Stimulated activated CD4-positive, alpha-beta T cell treated with anti-CD3 and anti-CD28 coated beads, Interleukin-4, amount 100 ng/mL, for 48 hours (primary cell): ENCODE measurements around the gene DTD1.
"Not testable (repeated sequence)": the region's sequence is repeated elsewhere in the genome, so short reads cannot be mapped to it uniquely, and the experiment has no call there.

ENCODE experiments used
- DNase-seq, 2 donors: peaks; one replicate each; pipeline ENCODE4 v3.0.0-alpha.2; 2020; ENCODE audit warnings: low read depth in 2 of 2

The DTD1 gene

DNA sequence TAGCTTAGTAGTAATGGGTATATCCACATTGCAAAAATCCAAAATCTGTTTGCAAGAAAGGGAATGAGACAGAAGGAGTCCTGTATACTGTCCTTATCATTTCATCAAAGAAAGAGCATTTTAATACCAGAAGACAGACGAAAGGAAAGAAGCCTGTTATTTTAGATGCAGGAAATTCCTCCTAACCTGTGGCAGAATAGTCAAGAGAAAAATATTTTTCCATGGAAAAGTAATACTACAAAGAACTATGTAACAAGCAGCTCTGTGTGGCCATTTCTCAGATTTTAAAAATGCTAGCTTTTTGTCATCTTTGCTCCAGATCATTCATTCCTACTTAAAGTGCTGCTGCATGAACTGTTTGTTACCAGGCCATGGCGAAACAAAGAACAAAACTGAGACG, 152.9 kb downstream of the DTD1 start:
- no peak for DNase-seq

DNA sequence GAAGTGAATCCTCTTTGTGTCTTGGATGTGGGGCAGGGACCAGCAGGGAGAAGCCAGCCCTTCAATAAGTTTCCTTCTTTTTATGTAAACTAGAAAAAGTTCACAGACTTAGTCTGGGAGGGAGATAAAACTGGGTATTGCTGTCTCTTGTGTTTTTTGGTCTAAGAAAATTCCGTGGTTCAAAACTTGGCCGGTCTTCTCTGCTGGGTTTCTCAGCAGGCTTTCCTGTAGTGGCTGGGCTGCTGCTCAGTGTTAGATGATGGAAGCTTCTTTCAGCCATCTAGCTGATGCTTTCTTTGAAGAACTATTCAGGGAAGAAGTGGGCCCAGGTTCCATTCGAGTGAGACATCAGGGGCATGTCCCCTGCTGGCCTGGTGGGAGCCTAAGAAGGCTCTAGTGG, 155.0 kb downstream of the DTD1 start:
- DNase-seq, result no peak

GRCh38 chr20:18743665-18744440, 156.0 kb downstream of the DTD1 start:
- no peak for DNase-seq

- DNase-seq, result no peak
Measured at GRCh38 chr20:18747090-18747489, 159.2 kb downstream of the DTD1 start.

DNA sequence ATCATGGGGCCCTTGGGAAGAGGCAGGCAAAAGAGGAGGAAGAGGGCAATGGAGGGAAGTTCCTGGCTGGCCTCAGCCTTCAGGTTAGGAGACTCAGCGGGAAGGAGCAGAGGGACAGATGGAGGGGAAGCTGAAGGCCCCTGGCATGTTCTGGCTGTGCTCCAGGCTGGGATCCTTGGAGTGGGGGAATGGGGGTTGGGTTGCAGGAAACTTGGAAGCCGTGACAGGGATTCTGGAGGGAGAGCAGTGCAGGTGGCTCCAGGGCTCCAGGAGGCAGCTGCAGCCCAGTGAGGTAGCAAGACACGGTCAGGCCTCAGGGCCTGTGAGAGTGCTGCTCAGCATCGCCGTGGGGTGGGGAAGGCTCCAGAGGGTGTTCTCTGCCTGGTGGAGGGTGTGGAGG, 161.1 kb downstream of the DTD1 start:
- DNase-seq, result no peak

DNA sequence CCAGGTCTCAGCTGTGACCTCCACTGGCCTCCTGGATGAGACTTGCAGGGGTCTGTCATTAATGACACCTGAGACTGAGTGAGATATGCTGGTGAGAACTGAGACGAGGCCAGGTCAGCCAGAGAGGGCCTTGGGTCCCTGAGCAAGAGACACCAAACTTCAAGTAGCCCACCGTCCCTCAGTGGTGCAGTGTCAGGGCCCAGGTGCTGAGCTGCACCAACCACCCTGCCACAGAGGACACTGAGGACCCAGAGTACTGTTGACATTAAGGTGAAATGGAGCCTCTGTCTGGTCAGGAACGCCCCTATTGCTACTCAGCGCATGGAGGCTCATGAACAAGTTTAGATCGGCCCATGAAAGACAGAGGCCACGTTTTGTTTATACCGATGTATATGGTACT, 161.7 kb downstream of the DTD1 start:
- DNase-seq, result no peak

- no peak for DNase-seq
Measured at GRCh38 chr20:18750735-18751134, 162.9 kb downstream of the DTD1 start.

- no peak for DNase-seq
Measured at GRCh38 chr20:18754030-18754652, 166.3 kb downstream of the DTD1 start.

GRCh38 chr20:18754653-18755045, 166.8 kb downstream of the DTD1 start:
- no peak for DNase-seq

DNA sequence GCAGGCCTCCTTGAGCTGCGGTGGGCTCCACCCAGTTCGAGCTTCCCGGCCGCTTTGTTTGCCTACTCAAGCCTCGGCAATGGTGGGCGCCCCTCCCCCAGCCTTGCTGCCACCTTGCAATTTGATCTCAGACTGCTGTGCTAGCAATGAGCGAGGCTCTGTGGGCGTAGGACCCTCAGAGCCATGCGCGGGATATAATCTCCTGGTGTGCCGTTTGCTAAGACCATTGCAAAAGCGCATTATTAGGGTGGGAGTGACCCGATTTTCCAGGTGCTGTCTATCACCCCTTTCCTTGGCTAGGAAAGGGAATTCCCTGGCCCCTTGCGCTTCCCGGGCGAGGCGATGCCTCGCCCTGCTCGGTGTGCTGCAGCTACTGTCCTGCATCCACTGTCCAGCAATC, 173.0 kb downstream of the DTD1 start:
- DNase-seq, result not testable (repeated sequence)

DNA sequence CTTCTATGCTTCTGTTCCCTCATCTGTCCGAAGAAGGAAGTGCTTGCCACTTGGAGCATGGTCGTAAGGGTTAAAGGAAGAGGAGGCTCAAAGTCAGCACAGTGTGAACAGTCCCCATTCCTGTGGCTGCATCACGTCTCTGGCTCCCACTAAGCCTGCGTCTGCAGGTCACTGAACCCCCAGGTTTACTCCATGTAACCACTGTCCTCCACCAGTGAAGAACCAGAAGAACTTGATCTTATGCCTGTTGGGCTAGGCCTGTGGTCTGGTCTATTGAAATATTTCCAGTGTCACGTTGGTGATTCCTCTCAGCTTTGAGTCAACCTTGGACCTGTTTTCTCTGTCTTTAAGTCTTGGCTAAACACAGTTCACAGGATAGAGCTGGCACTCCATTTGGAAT, 179.8 kb downstream of the DTD1 start:
- no peak for DNase-seq

- no peak for DNase-seq
Measured at GRCh38 chr20:18773566-18773965, 185.7 kb downstream of the DTD1 start.

DNA sequence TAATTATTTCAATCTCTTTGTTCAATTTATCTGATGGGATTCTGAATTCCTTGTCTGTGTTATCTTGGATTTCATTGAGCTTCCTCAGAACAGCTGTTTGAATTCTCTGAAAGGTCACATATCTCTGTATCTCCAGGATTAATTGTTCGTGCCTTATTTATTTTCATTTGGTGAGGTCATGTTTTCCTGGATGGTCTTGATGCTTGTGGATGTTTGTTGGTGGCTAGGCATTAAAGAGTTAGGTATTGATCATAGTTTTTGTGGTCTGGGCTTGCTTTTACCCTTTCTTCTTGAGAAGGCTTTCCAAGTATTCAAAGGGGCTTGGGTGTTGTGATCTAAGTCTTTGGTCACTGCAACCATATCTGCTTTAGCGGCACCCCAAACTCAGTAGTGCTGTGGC, 186.4 kb downstream of the DTD1 start:
- DNase-seq, result no peak

DNA sequence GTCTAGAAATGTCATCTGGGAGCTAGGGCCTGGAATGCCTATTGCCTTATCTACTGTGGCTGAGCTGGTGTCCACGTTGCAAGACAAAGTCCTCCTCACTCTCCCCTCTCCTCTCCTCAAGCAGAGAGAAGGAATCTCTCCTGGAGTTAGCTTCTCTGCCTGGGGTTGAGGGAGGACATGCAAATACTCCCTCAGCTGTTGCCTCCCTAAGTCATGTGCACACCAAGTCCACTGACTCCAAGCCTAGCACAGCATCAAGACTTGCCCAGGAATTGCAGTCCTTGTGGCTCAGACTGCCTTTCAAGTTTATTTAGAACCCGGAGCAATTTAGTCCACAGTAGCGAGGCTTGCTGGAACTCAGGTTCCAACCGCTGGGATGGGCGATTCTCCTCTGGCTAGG, 187.8 kb downstream of the DTD1 start:
- no peak for DNase-seq

DNA sequence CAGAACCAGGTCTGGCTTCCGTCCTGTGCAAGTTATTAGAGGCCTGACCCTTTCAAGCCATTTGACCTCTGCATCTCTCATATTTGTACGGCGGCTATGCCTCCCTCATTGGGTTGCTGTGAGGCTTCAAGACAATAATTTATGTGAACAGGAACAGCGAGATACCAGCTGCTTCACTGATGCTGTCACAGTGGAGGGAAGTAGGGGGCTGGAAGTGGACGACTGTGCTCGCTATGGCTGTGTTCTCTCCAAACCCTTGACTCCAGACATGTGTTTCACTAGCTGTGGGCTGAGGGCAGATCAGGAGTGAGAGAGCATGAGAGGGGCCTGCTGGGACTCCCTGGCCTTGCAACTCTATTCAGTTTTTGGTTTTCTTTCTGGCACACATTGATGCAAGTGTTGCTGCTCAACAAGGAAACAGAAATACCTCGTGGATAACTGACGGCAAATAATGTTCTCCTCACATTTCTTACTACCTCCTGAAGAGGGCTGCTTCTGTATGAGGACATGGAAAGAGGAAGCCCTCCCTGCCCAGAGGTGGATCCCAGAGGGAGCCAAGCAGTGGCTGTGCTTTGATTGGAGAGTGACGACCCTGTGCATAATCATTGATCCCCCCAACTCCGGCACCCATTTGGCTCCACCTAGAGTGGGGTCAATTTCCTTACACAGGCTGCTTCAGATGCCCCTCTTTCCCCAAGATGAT, 191.0 kb downstream of the DTD1 start:
- no peak for DNase-seq

GRCh38 chr20:18780385-18781130, 192.7 kb downstream of the DTD1 start:
- DNase-seq, result no peak

DNA sequence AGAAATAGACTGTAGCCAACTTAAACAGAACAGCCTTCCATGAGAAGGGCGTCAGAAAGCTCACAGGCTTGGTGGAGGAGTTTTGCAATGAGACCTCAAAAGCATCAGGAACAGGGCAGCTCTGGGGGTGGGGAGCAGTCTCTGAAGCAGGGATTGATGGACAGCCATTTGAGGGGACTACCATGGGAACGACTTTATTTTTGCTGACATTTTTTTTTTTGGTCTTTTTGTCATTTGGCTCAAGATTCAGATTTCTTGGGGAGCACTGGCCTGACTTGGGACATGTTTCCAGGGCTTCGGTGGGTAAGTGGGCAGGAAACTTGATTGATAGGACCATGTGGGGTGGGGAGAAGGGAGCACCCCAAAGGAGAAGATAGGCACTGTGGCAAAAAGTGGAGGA, 193.7 kb downstream of the DTD1 start:
- DNase-seq, result no peak

- no peak for DNase-seq
Measured at GRCh38 chr20:18783385-18783959, 195.6 kb downstream of the DTD1 start.

- not testable (repeated sequence) for DNase-seq
Measured at GRCh38 chr20:18787046-18787445, 199.2 kb downstream of the DTD1 start.

DNA sequence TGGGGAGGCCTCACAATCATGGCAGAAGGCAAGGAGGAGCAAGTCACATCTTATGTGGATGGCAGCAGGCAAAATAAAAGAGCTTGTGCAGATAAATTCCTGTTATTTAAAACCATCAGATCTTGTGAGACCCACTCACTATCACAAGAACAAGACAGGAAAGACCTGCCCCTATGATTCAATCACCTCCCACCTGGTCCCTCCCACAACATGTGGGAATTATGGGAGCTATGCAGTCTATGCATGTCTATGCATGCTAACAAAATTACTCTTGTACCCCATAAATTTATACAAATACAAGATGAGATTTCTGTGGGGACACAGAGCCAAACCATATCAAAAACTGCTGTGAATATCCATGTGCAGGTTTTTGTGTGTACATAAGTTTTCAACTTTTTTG, 200.2 kb downstream of the DTD1 start:
- DNase-seq, result no peak

DNA sequence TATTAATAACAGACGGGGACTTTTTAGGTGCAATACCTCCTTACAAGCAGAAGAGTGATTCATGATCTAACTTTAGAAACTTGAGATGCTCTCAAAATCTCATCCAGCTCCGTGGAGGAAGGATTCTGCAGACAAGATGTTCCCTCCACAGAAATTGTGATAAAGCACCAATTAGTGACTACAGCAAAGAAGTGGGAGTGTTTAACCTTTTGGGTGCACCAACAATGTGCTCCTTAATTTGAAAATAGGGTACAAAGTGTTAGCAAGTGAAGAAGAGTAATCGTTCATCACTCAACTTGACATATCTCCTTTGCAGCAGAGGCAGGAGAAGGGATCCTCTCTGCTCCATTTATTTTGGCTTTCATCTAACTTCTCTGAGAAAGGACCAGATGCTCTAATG, 202.9 kb downstream of the DTD1 start:
- no peak for DNase-seq
